Peyer's patch (tissue), 4 donors: Measurements from ENCODE around the gene UBE2H.

ENCODE experiments used
- CTCF ChIP-seq, 6 experiments: fragments of 450-650 bp in 4 of 6; fragments of 200-600 bp in 2 of 6; sonication (generic) in 1 of 6; IDR thresholded peaks; one replicate each; pipeline ENCODE4 v1.5.1; 2017 to 2019; ENCODE audit warnings: antibody characterized with exemption in 6 of 6, mild to moderate bottlenecking in 3 of 6, moderate library complexity in 1 of 6
- POLR2A ChIP-seq, 2 donors: fragments of 450-650 bp; IDR thresholded peaks; one replicate each; pipeline ENCODE4 v1.5.1; 2017; ENCODE audit warnings: antibody characterized with exemption in 2 of 2, mild to moderate bottlenecking in 2 of 2, moderate library complexity in 2 of 2

GRCh38 chr7:129908181-129908580 is 44.6 kb downstream of the UBE2H start:
- TF ChIP-seq CTCF (IDR thresholded peaks at IDR 0.05) (no peak), POLR2A (IDR thresholded peaks at IDR 0.05) (no peak)
